HG03378 (cell line): ENCODE data around the gene LDAH.

Experiments
- ATAC-seq: cut with Tn5 transposase; IDR thresholded peaks from one replicate; pipeline ENCODE4 v1.9.1; 2021; ENCODE audit warnings: mild to moderate bottlenecking, moderate library complexity; ENCODE audit not compliant: unreplicated experiment

Gene LDAH

DNA sequence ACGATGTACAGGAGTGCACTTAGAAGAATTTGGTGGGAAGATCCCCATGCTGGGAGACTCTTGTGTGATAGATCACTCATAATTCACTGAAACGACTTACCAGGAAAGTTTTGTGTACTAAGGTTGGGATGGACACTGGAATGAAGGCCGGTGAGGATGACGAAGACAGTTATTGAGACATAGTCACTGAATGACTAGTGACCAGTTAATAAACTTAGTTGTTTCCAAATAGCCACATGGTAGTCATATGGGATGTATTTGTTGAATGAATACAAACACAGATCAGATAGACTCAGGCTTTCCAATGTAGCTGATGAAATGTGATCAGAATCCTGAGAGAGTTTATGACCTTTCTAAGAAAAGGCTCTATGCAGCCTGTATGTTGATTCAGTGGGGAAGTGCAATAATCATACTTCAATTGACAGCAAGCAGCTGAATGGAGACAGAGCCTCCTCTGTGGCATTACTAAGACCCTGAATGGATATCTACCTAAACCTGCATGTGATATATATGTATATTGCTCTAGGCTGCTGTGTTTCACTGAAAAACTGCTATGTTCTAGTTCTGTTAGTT is 135.6 kb downstream of the LDAH start:
- no peak for ATAC-seq

DNA sequence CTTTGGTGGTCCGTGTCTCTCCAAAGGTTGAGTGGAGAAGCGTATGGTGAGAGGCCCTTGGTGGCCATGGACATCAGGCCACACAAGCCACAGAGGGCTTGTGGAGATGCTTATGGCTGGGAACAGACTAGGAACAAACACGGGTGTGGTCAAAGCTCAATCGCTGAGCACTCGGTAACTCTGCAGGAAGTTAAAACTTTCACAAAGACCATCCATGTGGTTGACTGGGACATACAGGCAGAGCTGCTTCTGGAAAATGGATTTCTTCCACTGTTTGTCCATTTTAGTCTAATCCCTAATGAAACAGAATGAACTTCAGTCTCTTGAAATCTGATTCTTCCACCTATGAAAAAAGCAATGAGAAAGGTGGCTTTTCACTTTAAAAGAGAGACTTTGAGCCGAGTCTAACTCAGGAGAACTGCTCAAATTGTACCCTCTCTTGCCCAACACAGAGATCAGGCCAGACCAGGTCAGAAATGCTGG is 138.3 kb downstream of the LDAH start:
- no peak for ATAC-seq

DNA sequence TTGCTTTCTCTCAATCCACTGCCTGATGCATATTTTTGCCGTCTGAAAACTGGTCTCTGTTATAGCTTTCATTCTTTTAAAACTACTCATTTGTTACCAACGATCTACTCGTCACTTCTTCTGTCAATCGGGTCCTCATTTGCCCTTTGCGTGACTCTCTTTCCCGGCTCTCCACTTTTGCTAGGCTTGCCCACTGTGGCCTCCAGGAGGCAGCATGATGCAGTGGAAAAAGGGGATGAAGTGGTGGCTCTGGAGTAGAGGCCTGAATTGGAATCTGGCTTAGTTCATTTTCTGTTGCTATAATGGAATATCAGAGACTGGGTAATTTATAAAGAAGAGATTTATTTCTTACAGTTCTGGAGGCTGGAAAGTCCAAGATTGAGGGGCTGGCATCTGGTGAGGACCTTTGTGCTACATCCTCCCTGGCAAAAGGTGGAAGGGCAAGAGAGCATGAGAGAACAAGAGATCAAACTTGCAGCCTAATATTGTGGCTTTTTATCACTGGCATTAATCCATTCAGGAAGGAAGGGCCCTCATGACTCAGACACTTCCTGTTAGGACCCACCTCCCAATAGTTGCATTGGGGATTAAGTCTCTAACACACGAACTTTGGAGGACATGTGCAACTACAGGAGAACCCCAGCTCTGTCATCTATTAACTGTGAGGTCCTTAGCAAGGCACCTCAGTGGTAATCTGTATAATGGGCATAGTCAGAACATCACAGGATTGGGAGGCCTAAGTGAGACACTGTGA is 140.6 kb downstream of the LDAH start:
- no peak for ATAC-seq

DNA sequence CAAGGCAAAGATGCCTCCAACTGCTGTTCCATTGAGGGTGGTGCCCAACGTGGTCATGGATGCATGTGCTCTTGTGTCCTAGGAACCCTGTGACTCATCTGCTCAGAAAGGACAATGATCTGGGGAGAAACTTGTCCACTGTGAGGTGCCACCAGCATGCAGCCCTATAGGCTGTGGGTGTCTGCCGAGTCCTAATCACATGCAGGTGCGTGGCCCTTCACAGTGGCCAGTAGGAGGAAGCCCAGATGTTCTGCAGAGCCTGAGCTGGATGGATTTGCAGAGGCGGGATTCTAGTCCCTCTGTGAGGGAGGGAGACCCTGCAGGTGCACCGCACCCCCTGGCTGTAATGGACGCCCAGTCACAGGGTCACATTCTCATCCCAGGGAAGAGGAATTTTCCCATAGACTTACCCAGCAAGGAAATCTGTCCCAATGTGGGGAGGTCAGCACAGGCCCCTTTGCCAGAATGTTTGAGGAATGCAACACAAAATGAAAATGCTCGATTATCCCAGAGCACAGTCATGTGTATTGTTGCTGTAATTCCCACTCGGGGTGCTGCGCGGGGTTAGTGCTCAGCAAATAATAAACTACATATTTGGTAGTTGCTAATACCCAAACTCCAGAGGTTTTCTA is 142.0 kb downstream of the LDAH start:
- no peak for ATAC-seq

DNA sequence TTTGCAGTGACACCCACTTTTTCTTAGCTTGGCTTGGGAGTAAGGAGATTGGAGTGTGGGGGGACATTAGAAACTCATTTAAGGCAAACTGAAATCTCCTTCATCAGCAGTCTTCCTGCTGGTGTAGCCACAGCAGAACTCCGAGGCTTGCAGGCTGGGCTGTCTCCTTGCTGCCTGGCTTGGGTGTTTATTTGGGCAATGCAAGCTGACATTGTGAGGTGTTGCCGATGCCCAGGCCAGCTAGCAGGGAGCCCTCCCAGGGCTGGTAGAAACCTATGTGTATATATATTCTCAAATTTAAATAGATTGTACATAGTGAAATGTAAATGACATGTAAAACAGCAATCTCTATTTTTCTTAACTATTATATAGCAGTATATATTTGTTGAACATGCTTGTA is 144.1 kb downstream of the LDAH start:
- ATAC-seq, result no peak

DNA sequence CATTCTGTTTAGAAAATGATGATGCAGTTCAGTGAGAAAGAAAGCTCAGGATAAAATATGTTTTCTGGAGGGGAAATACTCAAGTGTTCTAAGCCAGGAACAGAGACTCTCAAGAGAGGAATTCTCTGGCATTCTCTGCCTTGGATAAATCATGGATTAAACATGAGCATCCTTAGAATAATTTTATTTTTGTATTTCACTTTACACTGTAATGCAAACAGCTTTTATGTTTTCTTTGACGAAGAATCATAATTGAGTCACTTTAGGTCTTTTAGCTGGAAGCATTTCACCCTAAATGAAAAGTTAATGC is 144.9 kb downstream of the LDAH start:
- no peak for ATAC-seq

DNA sequence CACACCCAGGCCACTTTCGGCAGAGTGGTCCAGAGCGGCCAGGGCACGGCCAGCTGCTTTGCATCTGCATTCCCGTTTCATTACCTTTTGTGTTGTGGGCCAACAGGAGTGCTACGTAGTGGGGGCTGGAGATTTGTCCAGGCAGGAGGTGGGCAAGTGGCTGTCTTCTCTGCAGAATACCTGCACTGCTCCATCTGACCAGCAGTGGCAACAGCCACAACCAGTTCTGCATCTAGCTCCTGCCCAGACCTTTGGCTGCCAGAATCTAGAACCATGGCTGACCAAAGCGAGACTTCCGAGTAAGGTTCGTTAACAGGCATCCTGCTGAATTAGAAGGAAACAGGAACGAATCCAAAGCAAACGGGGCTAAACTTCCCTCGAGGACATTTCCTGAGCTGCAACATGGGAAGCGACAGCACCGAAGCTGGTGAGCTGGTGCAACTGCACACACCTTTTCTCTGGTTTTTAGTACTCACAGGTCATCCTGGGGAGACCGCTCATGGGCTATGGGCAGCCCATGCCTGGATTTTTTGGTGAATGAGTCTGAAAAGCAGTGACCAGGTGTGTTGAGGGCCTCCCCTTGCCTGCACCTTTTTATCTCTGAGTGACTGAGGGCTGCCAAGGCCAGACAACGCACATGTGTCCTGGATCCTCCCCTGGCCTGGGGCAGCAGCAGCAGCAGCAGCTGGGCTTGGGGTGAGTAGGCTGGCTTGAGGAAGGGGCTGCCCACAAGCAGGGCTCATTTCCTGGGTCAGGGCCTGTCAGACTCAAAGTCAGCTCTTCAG is 145.4 kb downstream of the LDAH start:
- peak; percentile 37 for ATAC-seq

DNA sequence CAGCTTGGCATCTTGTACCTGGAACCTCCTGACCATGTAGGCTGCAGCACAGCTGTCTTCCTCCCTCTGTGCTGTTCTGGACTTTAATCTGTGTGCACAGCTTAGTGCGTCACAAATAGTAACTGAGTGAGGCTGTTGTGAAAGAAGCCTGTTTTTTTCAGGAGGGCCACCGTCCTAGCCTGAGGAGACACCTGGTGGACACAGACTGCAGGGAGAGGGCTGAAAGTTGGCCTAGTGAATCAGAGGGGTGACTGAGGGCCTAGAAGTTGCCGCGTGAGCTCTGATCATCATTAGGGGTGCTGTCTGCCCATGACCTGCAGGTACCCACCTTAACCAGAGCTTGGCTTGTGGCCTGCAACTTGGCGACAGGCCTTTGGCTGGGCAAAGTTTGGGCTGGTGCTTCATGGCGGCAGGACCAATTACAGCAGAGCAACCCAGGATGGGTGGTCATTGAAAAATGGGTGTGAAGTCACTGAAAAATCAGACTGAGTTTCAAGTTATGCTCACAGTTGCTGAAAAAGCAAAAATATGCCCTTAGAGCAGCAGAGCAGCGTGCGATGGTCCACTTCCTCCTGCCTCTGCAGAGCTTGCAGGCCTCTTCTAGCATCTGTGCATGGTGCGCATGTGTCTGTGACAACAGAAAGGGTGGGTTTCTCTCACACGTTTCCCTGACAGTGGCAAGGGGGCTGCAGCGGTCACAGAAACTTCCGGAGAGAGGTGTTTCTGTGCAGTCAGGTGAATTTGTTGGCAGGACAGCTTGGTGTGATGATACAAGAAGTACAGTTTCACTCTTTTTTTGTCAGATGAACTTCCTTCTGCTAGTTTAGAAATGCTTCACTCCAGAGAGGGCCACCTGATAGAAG is 146.3 kb downstream of the LDAH start:
- peak; percentile 78 for ATAC-seq

DNA sequence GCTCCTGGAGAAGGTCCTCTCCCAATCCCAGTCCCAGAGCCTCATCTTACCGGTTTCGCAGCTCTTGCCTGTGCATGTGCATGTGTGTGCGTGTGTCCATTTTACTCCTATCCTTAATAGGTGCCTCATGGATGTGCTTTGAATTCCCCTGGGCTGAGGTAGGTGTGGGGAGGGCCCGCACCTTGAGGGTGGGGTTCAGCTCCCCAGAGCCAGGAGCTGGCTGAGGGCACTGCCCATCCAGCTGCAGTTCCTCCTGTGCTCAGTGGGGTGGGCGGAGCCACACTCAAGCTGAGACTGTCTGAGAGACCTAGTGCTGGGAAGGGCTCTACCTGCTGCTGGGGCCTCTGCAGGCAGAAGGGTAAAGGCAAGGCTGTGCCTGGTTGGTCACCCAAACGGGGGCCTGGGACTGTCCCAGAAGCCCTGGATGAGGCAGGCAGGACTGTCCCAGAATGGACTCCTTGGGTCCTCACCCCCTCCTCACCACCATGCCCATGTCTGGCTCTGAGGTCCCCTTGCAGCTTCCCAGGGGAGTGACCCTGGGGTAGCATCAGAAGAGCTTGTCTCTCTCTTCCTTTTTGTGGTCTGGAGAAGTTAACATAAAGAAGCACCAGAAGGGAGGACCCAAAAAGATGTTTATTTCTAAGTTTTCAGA is 147.1 kb downstream of the LDAH start:
- ATAC-seq, result peak; percentile 59

DNA sequence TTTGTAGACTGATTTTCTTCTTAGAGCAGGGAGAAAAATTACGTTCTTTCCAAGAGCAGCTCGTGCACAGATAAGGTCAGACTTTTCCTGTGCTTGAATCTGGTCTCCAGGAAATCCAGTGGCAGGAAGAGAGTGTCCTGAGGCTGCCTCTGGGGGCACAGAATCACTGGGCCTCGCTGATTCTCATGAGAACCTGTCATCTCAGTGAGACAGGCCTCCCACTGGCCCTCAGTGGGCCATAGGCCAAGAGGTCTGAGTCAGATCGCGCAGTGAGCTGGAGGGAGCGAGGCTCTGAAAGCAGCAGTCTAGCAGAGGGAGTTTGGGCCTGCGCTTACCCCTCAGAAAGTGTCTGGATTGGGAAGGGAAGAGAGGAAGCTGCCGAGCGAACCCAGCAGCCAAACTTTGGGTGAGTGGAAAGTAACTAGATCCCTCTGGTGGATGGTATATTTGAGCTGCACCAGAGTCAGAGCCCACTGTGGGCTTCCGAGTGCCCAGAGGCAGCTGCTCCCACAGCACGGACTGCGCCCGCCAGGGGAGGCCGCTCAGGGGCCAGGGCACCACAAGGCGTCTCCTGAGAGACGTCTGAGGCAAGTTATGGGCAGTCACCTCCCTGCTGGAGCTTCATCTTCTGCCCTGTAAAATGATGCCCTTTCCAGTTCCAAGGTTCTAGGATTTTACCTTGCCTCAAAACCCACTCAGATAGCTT is 147.8 kb downstream of the LDAH start:
- ATAC-seq, result no peak

DNA sequence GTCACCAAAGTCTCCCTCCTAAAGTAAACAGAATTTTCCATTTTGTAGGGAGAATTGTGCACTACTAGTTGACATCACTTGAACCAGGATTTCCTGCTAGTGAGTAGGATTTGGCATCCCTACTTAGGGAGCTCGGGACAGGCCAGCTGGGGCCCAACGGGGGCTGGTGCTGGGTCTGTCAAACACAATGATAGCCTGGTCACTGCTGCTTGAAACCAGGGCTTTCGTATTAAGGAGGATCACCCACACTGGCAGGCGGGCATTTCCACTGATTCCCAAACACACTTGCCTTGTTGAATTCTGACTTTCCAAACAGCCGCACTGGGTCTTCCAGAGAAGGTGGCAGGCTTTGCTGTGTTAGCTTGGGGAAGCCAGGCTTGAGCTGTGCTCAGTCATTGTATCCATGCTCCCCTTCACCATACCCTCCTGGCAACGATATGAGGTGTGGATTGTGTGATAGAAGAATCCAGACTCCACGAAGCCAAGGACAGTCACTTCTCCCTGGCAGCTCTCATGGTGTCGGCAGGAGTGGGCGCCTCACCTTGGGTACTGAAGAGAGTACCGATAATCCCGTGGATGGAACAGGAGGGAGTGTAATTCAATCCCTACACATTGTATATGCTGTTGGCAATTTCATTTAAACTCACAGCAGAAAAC is 148.5 kb downstream of the LDAH start:
- ATAC-seq, result no peak

DNA sequence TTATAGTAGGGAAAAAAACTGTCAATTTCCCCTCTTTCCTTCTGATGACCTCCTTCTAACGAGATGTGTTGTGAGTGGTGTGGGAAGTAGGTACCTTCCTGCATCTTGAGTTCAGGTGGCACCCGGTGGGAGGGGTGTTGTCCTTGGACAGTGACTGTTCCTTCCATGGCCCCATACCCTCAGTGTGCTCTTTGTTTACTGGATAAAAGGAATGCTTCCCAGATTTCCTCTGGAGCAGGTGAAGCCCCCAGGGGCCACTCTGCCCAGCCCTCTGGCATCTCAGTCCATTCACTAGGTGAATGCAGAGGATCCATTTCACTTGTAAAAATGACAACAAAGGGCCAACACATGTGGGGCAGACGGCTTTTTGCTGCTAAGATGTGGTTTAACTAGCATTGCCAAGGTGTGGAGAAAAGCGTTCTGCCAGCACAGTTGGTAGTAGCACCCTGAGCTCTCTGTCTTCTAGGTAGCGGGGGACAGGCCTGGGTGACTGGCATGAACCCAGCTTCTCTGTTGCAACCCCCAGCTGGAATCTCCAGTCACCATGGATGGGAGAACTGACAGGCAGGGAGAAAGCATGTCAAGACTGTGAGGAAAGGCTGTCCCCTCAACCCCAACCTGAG is 149.1 kb downstream of the LDAH start:
- ATAC-seq, result no peak

DNA sequence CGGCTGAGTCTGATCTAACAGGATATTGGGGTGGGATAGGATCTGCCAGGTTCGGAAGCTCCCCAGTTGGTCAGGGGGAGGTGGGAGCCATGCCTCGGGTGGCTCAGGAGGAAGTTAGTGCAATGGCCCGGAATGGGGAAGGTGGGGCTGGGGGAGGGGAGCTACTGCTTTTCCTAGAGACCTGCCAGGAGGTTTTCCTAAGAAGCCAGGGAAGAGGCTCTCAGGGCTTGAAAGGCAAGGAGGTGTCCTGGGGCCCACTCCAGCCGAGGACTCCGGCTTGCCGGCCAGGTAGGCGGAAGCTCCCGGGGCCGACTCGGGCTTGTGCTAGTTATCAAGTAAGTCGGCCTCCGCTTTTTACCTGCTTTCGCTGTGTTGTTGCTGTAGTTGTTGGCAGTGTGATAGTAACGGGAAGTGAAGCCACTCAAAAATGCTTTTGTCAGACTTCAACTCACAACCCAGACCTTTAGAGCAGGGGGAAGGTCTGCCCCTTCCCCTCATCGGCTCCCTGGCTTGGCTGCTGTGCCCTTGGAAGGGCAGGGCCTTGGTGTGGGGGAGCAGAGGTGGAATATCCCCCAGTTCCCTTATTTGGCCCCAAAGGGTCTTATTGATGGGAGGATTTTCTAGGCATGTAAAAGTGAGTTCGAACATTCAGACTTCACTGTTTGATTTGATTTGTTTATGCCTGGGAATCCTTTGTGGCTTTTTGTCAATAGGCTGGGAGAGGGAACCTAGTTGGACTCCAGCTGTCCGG is 150.5 kb downstream of the LDAH start:
- no peak for ATAC-seq

DNA sequence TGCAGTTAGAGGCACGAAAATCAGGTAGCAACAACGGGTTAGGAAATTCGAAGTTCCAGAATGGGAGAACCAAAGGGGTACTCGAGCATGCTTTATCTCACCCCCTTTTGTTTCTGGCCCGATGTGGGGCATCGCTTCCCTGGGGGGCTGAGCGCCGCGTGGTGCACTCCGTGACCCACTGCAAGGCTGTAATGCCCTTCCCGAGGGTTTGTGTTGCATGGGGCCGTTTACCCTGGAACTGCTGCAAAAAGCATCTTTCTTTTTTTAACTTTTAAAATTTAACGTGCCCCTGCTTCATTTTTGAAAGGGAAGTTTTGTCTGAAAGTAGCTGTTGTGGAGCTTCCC is 151.2 kb downstream of the LDAH start:
- no peak for ATAC-seq

DNA sequence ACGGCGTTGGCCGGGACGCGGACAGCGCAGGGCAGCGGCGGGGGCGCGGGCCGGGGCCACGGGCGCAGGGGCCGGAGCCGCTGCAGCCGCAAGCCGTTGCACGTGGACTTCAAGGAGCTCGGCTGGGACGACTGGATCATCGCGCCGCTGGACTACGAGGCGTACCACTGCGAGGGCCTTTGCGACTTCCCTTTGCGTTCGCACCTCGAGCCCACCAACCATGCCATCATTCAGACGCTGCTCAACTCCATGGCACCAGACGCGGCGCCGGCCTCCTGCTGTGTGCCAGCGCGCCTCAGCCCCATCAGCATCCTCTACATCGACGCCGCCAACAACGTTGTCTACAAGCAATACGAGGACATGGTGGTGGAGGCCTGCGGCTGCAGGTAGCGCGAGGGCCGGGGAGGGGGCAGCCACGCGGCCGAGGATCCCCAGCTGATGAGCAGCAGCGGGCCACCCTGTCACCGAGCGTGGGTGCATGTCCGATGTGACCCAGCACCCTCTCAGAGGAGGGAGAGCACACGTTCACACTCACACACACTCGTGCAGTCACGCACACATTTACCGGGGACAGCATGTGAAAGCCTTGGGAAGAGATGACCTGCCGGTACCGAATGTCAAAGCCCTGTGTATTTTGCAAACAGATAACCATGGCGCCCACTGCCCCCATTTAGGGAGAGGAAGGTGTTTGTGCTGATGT is 151.7 kb downstream of the LDAH start:
- no peak for ATAC-seq

DNA sequence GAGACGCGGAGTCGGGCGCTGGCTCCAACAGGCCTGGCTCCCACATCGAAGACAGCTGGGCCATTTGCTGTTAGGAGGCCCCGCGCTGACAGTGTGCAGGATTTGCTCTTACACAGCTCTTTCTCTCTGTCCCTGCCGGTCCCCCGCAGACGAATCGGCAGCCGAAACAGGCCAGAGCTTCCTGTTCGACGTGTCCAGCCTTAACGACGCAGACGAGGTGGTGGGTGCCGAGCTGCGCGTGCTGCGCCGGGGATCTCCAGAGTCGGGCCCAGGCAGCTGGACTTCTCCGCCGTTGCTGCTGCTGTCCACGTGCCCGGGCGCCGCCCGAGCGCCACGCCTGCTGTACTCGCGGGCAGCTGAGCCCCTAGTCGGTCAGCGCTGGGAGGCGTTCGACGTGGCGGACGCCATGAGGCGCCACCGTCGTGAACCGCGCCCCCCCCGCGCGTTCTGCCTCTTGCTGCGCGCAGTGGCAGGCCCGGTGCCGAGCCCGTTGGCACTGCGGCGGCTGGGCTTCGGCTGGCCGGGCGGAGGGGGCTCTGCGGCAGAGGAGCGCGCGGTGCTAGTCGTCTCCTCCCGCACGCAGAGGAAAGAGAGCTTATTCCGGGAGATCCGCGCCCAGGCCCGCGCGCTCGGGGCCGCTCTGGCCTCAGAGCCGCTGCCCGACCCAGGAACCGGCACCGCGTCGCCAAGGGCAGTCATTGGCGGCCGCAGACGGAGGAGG is 152.4 kb downstream of the LDAH start:
- ATAC-seq, result no peak
